GM10266 (cell line): ENCODE data around the gene NFIC.

Experiments used
- DNase-seq: peaks from one replicate; pipeline ENCODE4 v3.0.0; 2012; ENCODE audit errors: extremely low spot score
- CTCF ChIP-seq: IDR thresholded peaks from 2 replicates; pipeline ENCODE4 v1.5.1; 2012; ENCODE audit warnings: mild to moderate bottlenecking, low read depth; ENCODE audit not compliant: control insufficient read depth, insufficient read depth; ENCODE audit errors: missing control alignments

The NFIC gene

GRCh38 chr19:3357271-3357991, 9.0 kb upstream of the NFIC start:
- no peak for TF ChIP-seq CTCF
- no peak for DNase-seq

GRCh38 chr19:3357992-3358688, 8.2 kb upstream of the NFIC start:
- DNase-seq = no peak
- no peak for TF ChIP-seq CTCF

- TF ChIP-seq CTCF = no peak
These were observed 7.7 kb upstream of the NFIC start for GRCh38 chr19:3358689-3359014.

GRCh38 chr19:3359015-3359918, 7.1 kb upstream of the NFIC start:
- DNase-seq = peak; percentile 95

More at GRCh38 chr19:3358689-3359014, 7.7 kb upstream of the NFIC start:
- DNase-seq = no peak

GRCh38 chr19:3359919-3360420, 6.4 kb upstream of the NFIC start:
- DNase-seq = peak; percentile 86
- no peak for TF ChIP-seq CTCF

More at GRCh38 chr19:3359015-3359918, 7.1 kb upstream of the NFIC start:
- no peak for TF ChIP-seq CTCF

- peak; percentile 91 for DNase-seq
- TF ChIP-seq CTCF = peak; percentile 46
These were observed 5.7 kb upstream of the NFIC start for GRCh38 chr19:3360421-3361383.
